Dedifferentiated amniotic fluid mesenchymal stem cell (primary cell): ENCODE results near the gene B3GAT1.

Experiments used
- DNase-seq: peaks from one replicate; pipeline ENCODE4 v3.0.0-alpha.2; 2016; ENCODE audit errors: extremely low spot score

Gene B3GAT1

GRCh38 chr11:134441706-134442105 lies 29.7 kb upstream of the B3GAT1 start:
- DNase-seq, result no peak

- no peak for DNase-seq
These were observed 29.2 kb upstream of the B3GAT1 start for GRCh38 chr11:134441281-134441680.

GRCh38 chr11:134440851-134441250 lies 28.8 kb upstream of the B3GAT1 start:
- no peak for DNase-seq

- no peak for DNase-seq
These were observed 26.8 kb upstream of the B3GAT1 start for GRCh38 chr11:134438542-134439537.

GRCh38 chr11:134437821-134438220 lies 25.8 kb upstream of the B3GAT1 start:
- no peak for DNase-seq

GRCh38 chr11:134436781-134437180 lies 24.7 kb upstream of the B3GAT1 start:
- DNase-seq, result no peak

GRCh38 chr11:134433806-134434205 lies 21.8 kb upstream of the B3GAT1 start:
- no peak for DNase-seq

GRCh38 chr11:134433251-134433650 lies 21.2 kb upstream of the B3GAT1 start:
- DNase-seq, result no peak

GRCh38 chr11:134432776-134433175 lies 20.7 kb upstream of the B3GAT1 start:
- DNase-seq, result no peak

GRCh38 chr11:134429106-134429505 lies 17.1 kb upstream of the B3GAT1 start:
- DNase-seq, result no peak

- no peak for DNase-seq
These were observed 13.9 kb upstream of the B3GAT1 start for GRCh38 chr11:134425816-134426536.

GRCh38 chr11:134425413-134425812 lies 13.4 kb upstream of the B3GAT1 start:
- DNase-seq, result no peak

GRCh38 chr11:134423106-134423505 lies 11.1 kb upstream of the B3GAT1 start:
- no peak for DNase-seq

- DNase-seq, result no peak
These were observed 6.1 kb upstream of the B3GAT1 start for GRCh38 chr11:134417871-134418840.

GRCh38 chr11:134416726-134417125 lies 4.7 kb upstream of the B3GAT1 start:
- DNase-seq, result no peak

GRCh38 chr11:134414766-134415765 lies 3.0 kb upstream of the B3GAT1 start:
- no peak for DNase-seq

- DNase-seq, result no peak
These were observed 2.0 kb upstream of the B3GAT1 start for GRCh38 chr11:134413826-134414731.

GRCh38 chr11:134413043-134413825 lies 1.2 kb upstream of the B3GAT1 start:
- DNase-seq, result no peak

GRCh38 chr11:134410766-134411165 lies 1.3 kb downstream of the B3GAT1 start:
- DNase-seq, result no peak
